Stimulated activated CD4-positive, alpha-beta T cell treated with anti-CD3 and anti-CD28 coated beads, TNF-alpha, amount 100 ng/mL, for 24 hours (primary cell): ENCODE measurements around the gene SLC18A3.
A peak's percentile ranks its signal among the peaks of the same experiment; 100 is the strongest.

Experiments used
- DNase-seq, 3 experiments: peaks; one replicate each; pipeline ENCODE4 v3.0.0-alpha.2; 2020; ENCODE audit warnings: low read depth in 3 of 3

Gene SLC18A3

GRCh38 chr10:49596493-49596809 is 13.7 kb upstream of the SLC18A3 start:
- DNase-seq, result no peak

- no peak for DNase-seq
Measured at GRCh38 chr10:49596836-49597235, 13.3 kb upstream of the SLC18A3 start.

- DNase-seq, result no peak
Measured at GRCh38 chr10:49597426-49598163, 12.5 kb upstream of the SLC18A3 start.

- no peak for DNase-seq
Measured at GRCh38 chr10:49598164-49598856, 11.8 kb upstream of the SLC18A3 start.

GRCh38 chr10:49598986-49599385 is 11.1 kb upstream of the SLC18A3 start:
- DNase-seq, result no peak

- no peak for DNase-seq
Measured at GRCh38 chr10:49599546-49599945, 10.6 kb upstream of the SLC18A3 start.

GRCh38 chr10:49600046-49600445 is 10.1 kb upstream of the SLC18A3 start:
- DNase-seq, result no peak

GRCh38 chr10:49600781-49601400 is 9.2 kb upstream of the SLC18A3 start:
- DNase-seq, result no peak

- no peak for DNase-seq
Measured at GRCh38 chr10:49601857-49602256, 8.3 kb upstream of the SLC18A3 start.

- DNase-seq, result no peak
Measured at GRCh38 chr10:49602380-49603023, 7.6 kb upstream of the SLC18A3 start.

- DNase-seq, result no peak
Measured at GRCh38 chr10:49605216-49605938, 4.7 kb upstream of the SLC18A3 start.

GRCh38 chr10:49605939-49606509 is 4.1 kb upstream of the SLC18A3 start:
- DNase-seq, result no peak

GRCh38 chr10:49606981-49607535 is 3.1 kb upstream of the SLC18A3 start:
- peak; percentile 8 to 70 (median 21) for DNase-seq

GRCh38 chr10:49608166-49609005 is 1.7 kb upstream of the SLC18A3 start:
- DNase-seq, result no peak

GRCh38 chr10:49609006-49609282 is 1.2 kb upstream of the SLC18A3 start:
- DNase-seq, result no peak

GRCh38 chr10:49609283-49610113 is 612 bp upstream of the SLC18A3 start:
- DNase-seq, result no peak

- DNase-seq, result no peak
Measured at GRCh38 chr10:49610458-49611165, 502 bp downstream of the SLC18A3 start.

GRCh38 chr10:49611166-49611815 is 1.2 kb downstream of the SLC18A3 start:
- no peak for DNase-seq
